ENCODE results near the gene CCDC171. TPM values are rescaled to one million over a fixed set of nuclear protein-coding genes. Genes with fewer than 3 reads are reported as not detected.
"Not testable (repeated sequence)": the region's sequence is repeated elsewhere in the genome, so short reads cannot be mapped to it uniquely, and the experiment has no call there.

Gene CCDC171
- 8.7 TPM for total RNA-seq

DNA sequence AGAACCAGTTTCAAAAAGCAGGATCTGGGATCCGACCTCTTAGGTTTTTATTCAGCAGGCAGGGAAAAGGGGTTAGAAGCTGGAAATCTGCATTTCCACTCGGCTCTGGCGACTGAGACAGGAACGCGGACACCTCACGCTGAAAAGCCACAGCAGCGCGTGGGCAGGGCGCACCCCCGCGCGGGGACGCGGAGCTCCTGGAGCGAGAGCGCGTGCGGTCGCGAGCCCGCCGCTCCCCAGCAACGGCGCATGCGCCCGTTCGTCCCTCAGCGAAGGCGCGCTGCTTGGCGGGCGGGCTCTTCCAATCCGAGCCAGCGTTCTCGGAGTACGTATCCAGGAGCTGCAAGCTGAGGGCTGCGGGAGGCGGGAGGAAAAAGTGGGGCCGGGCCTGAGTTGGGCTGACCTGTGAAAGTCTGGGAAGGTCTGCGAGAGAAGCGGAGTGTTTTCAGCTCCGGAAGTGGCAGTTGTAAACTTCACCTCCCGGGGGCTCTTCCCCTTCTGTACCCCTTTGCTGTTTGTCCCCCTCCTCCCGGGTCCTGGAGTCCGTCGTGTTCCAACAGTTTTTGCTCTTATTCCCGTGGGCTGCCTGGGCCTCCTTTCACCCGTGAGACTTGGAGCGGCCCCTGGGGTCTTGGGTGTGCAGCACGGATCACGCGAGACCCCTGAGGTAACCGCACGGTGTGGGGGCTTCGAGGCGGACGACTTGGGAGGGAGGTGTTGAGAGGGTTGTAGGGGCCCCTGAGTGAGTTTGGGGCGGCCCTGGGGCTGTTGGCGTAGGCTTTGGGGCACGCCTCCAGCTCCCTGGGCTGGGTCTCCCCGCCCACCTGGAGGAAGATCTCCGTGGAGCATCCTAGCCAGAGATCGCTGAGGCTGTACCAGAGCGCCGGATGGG is at the start of gene CCDC171:
TSS of gene CCDC171 (plus strand) at position 408 of the 892 bp plus-strand sequence. CDS start 11,046 bp downstream, outside the sequence.
- DNase-seq, result peak; percentile 98

DNA sequence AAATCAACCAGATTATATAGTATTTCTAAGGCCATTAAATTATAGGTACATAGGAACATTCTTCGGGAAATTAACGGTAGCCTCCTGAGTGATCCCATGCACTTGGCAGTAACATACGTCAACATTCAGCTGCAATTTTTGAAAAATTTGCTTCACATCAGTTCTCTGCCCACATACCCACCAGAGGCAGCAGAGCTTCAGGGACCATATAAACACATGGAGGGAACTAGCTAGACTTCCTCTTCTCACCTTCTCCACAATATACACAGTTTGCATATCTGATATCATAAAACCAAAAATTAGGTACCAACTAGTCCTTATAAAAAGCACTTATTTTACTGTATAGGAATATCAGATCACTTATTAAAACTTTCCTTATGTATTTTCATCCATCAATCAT is 46.9 kb upstream of the CCDC171 start:
- DNase-seq, result no peak

DNA sequence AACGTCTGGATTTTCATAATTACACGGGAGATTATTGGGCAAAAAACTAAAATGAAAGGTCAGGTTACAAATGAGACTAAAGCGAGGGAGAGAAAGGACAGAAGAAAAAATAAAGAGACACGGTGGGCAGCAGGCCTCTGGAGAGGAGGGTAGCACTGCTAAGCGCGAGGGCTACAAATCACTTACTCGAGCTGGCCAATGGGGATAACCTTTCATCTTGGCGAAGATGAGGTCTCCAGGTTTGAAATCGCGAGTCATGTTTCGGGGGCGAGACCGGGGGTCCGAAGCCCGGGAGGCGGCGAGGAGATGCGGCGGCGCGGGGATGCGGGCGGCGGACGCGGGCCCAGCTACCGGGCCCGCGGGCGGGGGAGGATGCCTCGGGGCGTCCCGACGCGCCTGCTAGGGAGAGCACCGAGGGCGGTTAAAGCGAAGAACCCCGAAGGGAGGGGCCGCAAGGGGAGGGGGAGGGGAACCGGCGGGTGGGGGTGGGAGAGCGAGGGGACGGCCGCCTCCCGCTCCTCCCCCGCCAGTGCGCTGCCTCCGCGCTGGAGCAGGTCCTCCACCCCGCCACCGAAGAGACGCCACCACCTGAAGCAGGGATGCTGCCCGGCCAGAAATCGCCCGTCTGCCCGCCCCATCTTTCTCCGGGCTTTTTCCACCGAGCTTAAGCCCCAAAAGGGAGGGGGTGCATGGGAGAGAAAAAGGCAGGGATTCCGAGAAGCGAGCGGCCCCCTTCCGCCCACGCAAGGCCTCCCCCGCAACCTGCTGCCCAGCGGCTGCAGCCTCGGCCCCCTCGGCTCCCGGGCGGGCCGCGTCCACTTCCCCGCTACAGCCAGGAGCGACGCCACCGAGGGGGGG is 42.7 kb upstream of the CCDC171 start:
- DNase-seq, result peak; percentile 66

DNA sequence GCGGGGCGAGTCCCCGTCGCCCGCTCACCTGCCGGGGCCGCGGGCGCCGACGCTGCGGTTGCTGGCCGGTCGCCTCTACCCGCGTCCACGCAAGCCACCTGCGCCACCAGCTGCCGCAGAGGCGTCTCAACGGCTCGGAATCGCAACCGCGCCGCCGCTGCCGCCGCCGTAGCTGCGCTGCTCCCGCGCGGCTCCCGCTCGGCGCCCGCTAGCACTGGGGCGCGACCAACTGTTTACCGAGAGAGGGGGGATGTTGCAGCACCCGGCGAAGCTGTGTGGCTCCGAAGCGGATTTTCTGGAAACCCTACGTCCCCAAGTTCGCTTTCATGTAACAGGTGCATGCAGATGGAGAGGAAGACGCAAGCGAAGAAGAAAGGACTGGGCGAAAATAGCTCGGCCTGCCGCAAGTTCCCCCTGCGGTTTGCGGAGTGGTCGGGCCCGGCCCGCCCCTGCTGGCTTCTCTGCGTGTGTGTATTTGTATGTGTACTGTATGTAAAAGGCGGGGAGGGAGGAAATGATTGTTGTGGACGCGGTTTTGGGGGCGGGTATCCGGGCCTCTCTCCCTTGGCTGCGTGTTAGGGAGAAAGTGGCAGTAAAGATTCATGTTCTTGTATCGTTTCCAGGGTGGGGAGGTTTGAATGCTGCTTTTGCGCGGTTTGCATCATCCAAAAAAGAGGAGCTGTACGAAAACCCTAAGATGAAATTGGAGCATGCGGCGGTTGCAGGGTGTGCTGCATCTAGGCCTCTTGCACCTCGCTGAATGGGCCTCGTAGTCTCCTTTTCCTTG is 41.9 kb upstream of the CCDC171 start, which contains the start of gene PSIP1:
TSS of gene PSIP1 (minus strand) at position 182 of the 787 bp plus-strand sequence. CDS start 782 bp downstream, outside the sequence.
- DNase-seq, result peak; percentile 92

GRCh38 chr9:15512204-15512603 is 40.6 kb upstream of the CCDC171 start:
- DNase-seq, result no peak

GRCh38 chr9:15512889-15513288 is 40.0 kb upstream of the CCDC171 start:
- no peak for DNase-seq

- no peak for DNase-seq
Observed at GRCh38 chr9:15513335-15513734, 39.5 kb upstream of the CCDC171 start.

GRCh38 chr9:15519831-15520230 is 33.0 kb upstream of the CCDC171 start:
- DNase-seq, result no peak

DNA sequence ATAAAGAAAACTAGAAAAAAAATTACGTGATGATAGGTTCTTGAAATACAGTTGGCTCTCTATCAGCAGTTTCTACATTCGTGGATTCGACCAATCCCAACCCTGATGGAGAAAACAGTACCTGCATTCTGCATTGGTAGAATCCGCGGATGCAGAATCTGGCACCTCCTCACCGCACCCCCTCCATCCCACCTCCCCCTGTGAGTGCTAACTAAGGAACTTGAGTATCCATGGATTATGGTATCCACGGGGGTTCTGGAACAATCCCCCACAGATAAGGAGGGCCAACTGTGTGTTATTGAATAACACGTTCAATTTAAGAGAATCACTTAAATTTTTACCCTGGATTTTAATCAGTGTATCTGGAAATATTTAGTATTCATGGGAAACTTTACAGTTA is 31.6 kb upstream of the CCDC171 start:
- DNase-seq, result no peak

- no peak for DNase-seq
Observed at GRCh38 chr9:15522130-15522755, 30.6 kb upstream of the CCDC171 start.

- no peak for DNase-seq
Observed at GRCh38 chr9:15524845-15525455, 27.9 kb upstream of the CCDC171 start.

- DNase-seq, result no peak
Observed at GRCh38 chr9:15525958-15526357, 26.9 kb upstream of the CCDC171 start.

GRCh38 chr9:15527035-15527434 is 25.8 kb upstream of the CCDC171 start:
- not testable (repeated sequence) for DNase-seq

GRCh38 chr9:15529566-15530324 is 23.1 kb upstream of the CCDC171 start:
- DNase-seq, result no peak

DNA sequence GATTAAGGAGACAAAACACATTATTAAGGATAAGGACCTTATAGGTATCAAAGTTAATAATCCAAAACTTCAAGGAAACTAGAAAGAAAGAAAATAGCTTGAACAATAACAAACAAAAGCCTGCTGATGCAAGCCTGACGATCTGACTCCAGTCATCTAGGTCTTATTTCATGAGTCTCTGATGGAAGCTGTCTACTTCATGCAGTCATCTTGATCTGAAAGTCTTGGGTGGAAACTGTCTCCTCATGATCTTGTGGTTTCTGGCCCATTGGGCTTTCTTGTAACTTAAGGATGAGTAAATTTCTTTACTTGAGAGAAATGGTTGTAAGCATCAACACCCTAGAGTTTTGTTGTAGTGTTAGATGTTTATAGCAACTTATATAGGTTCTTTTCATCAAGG is 21.5 kb upstream of the CCDC171 start:
- DNase-seq, result no peak

- DNase-seq, result peak; percentile 10
Observed at GRCh38 chr9:15541872-15542271, 11.0 kb upstream of the CCDC171 start.

GRCh38 chr9:15542624-15543023 is 10.2 kb upstream of the CCDC171 start:
- DNase-seq, result no peak

GRCh38 chr9:15543047-15543813 is 9.6 kb upstream of the CCDC171 start:
- no peak for DNase-seq

DNA sequence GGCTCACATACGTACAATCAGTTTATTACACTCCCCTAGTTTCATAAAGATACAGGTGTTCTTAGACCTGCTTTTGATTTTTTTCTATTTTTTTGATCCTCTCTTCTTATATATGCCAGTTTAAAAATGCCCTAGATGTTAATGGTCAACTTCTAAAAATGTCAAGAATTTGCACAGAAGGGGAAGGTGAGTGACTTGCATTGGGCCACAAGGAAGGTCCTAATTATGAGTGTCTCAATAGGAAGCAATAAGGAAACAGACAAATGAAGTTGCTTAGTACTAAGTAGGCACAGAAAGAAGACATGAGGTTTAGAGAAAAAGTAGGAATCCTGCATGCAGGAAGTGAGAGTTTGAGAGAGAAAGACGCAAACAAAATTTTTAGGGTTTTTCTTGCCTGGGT is 3.2 kb upstream of the CCDC171 start:
- no peak for DNase-seq

DNA sequence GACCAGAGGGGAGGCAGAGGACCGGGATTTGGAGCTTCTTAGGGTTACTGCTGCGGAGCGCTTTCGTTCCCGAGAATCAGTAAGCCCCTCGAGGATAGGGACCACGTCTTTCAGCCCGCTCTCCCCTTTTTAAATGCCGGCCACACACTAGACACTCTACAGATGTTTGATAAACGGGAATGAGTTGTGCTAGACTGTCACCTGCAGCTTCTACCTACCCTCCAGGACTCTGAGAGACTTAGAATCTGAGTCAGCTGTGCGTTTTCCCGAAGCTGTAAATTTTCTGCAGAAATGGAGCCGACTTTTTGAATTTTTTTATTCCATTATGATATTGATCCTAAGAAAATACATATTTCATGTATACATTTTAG is 670 bp downstream of the CCDC171 start:
- DNase-seq, result no peak

Measured in tongue (tissue), 2 donors.